ENCODE measurements around the gene EXD3. TPM values are rescaled to one million over a fixed set of nuclear protein-coding genes. Genes with fewer than 3 reads are reported as not detected.

The EXD3 gene
- total RNA-seq, 1 donor from 2014 or later = 9.2 TPM

- Histone ChIP-seq H3K27me3 (ENCODE audit: low read depth) (no peaks in the 10 kb centered on the region), H3K9me3 (replicated peaks) (no peaks in the 10 kb centered on the region), H3K4me3 (no peak overlapping the region), H3K4me1 (peaks cover 24% of the 10 kb centered on the region), H3K36me3 (peaks cover 3% of the 10 kb centered on the region), H3K27ac (replicated peaks) (no peak overlapping the region)
- intact Hi-C loops (cut with micrococcal nuclease) = no loop called here
- no peak for DNase-seq
- TF ChIP-seq, protein P1, sequence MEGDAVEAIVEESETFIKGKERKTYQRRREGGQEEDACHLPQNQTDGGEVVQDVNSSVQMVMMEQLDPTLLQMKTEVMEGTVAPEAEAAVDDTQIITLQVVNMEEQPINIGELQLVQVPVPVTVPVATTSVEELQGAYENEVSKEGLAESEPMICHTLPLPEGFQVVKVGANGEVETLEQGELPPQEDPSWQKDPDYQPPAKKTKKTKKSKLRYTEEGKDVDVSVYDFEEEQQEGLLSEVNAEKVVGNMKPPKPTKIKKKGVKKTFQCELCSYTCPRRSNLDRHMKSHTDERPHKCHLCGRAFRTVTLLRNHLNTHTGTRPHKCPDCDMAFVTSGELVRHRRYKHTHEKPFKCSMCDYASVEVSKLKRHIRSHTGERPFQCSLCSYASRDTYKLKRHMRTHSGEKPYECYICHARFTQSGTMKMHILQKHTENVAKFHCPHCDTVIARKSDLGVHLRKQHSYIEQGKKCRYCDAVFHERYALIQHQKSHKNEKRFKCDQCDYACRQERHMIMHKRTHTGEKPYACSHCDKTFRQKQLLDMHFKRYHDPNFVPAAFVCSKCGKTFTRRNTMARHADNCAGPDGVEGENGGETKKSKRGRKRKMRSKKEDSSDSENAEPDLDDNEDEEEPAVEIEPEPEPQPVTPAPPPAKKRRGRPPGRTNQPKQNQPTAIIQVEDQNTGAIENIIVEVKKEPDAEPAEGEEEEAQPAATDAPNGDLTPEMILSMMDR (IDR thresholded peaks at IDR 0.05; ENCODE audit: borderline replicate concordance) = no peak
Observed at GRCh38 chr9:137462396-137462985, 39.5 kb upstream of the EXD3 start.

DNA sequence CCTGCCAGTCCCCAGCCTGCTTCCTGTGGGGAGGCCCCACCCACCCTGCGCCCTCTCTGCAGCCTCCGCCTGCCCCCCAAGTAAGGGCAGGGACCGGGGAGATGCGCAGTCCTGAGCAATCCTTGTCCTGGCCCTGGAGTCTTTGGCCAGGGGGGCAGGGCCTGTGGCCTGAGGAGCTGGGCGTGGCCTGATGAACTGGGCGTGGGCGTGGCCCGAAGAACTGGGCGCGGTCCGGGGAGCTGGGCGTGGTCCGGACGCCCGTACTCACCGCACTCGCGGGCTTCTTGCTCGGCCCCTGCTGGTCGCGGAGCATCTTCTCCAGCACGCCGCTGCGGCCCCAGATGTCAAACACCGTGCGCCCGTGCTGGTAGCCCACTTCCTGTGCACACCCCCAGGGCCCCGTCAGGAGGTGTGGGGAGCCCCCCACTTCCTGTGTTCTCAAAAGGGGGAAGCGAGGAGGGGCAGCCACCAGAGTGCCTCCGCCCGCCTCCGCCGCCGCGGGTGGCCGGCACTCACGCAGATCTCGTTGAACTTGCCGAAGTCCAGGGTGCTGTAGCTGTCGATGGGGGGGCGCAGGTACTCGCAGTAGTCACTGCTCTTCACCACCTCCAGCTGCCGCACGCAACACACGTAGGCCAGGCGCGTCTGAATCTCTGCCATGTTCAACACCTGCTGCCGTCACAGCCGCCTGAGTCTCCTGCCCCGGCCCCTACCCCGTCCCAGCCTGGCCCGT is 38.9 kb upstream of the EXD3 start:
- H3K27me3 ChIP-seq (ENCODE audit: low read depth) = no peaks in the 10 kb centered on the region
- no peaks in the 10 kb centered on the region for H3K9me3 ChIP-seq (replicated peaks)
- intact Hi-C loops (cut with micrococcal nuclease) = no loop called here
- H3K36me3 ChIP-seq = peaks cover 7% of the 10 kb centered on the region
- DNase-seq = no peak
- TF ChIP-seq, protein P1 (IDR thresholded peaks at IDR 0.05; ENCODE audit: borderline replicate concordance) = no peak
- H3K27ac ChIP-seq (replicated peaks) = no peak overlapping the region
- H3K4me3 ChIP-seq = no peak overlapping the region
- peaks cover 24% of the 10 kb centered on the region for H3K4me1 ChIP-seq

- TF ChIP-seq, protein P1 (IDR thresholded peaks at IDR 0.05; ENCODE audit: borderline replicate concordance) = no peak
- Histone ChIP-seq H3K27ac (replicated peaks) (no peak overlapping the region), H3K4me3 (no peak overlapping the region), H3K36me3 (peaks cover 7% of the 10 kb centered on the region), H3K9me3 (replicated peaks) (no peaks in the 10 kb centered on the region), H3K27me3 (ENCODE audit: low read depth) (no peaks in the 10 kb centered on the region), H3K4me1 (peaks cover 24% of the 10 kb centered on the region)
- no peak for DNase-seq
- intact Hi-C loops (cut with micrococcal nuclease) = no loop called here
Observed at GRCh38 chr9:137461316-137461662, 38.3 kb upstream of the EXD3 start.

DNA sequence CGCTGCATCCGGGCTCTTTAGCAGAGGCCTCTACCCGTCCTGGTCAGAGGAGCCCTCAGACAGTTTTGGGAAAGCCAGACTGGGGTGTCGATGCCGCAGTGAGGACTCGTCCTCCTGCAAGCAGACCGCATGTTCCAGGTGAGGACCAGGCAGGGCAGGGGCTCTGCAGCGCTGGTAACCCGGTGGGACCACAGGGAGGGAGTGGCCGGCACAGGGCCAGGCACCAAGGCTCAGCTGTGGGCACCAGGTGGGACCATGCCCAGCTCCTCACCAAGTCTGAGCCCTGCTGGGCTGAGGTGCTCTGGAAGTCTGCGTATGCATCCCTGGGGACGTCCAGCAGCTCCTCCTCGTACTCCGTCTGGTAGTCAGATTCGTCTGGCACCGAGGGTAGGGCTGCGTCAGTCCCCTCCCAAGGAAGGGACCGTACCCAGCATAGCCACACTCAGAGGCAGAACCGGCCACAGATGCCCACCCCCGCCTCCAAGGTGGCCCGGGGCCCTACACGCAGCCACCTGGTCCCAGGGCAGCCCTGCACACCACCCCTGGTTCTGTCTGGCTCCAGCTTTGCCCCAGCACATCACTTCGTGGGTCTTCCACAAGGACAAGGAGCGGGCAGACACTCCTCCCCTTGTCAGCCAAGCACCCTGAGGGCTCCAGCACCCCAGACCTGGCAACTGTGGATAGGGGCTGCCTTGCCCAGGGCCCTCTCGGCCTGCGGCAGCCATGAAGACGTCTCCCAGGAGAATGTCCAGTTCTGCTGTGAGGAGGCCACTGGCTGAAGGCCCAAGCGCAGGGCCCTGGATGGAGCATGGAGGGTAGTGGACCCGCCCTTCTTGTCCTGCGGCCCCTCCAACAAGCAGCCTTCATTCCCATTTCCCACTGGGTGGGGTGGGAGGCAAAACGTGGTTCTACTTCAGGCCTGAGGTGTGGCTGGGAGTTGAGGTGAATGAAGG is 37.7 kb upstream of the EXD3 start:
- DNase-seq = no peak

More for the DNA sequence above, 37.7 kb upstream of the EXD3 start:
- intact Hi-C loops (cut with micrococcal nuclease) = no loop called here
- TF ChIP-seq, protein P1 (IDR thresholded peaks at IDR 0.05; ENCODE audit: borderline replicate concordance) = no peak
- H3K27ac ChIP-seq (replicated peaks) = no peak overlapping the region
- H3K9me3 ChIP-seq (replicated peaks) = no peaks in the 10 kb centered on the region
- H3K4me3 ChIP-seq = no peak overlapping the region
- peaks cover 24% of the 10 kb centered on the region for H3K4me1 ChIP-seq
- no peaks in the 10 kb centered on the region for H3K27me3 ChIP-seq (ENCODE audit: low read depth)
- H3K36me3 ChIP-seq = peaks cover 7% of the 10 kb centered on the region

All from left ventricle myocardium inferior (tissue), 1 donor.